IPS-18a (cell line): ENCODE data around the gene SPARCL1.
"Not testable (repeated sequence)": the region's sequence is repeated elsewhere in the genome, so short reads cannot be mapped to it uniquely, and the experiment has no call there.

Source experiments
- H3K27ac ChIP-seq: one replicate; pipeline ENCODE4 v1.5.1; 2013; ENCODE audit warnings: low read length
- H3K27me3 ChIP-seq: one replicate; pipeline ENCODE4 v1.6.1; 2013; ENCODE audit warnings: mild to moderate bottlenecking, low read length; ENCODE audit not compliant: control insufficient read depth, insufficient read depth
- H3K36me3 ChIP-seq: one replicate; pipeline ENCODE4 v1.6.1; 2013; ENCODE audit warnings: low read depth, low read length; ENCODE audit not compliant: control insufficient read depth
- H3K4me1 ChIP-seq: one replicate; pipeline ENCODE4 v1.6.1; 2013; ENCODE audit warnings: low read depth, low read length; ENCODE audit not compliant: control insufficient read depth
- H3K4me3 ChIP-seq: one replicate; pipeline ENCODE4 v1.5.1; 2013; ENCODE audit warnings: low read length
- H3K9ac ChIP-seq: one replicate; pipeline ENCODE4 v1.6.1; 2013; ENCODE audit warnings: mild to moderate bottlenecking, low read length, moderate library complexity
- H3K9me3 ChIP-seq: one replicate; pipeline ENCODE4 v1.6.1; 2013; ENCODE audit warnings: low read depth, low read length; ENCODE audit not compliant: control insufficient read depth

Gene SPARCL1

DNA sequence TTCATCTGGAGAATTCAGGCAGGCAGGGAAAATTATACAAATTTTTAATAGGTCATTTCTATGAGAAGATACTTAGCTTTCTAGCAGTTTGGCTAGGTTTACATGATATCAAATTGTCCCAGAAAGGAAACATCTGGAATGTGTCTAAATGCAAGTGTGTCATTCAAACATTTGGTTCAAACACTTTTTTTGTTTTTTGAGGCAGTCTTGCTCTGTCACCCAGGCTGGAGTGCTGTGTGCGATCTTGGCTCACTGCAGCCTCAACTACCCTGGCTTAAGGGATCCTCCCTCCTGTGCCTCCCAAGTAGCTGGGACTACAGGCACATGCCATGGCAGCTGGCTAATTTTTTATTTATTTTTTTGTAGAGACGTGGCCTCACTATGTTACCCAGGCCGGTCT is 31.6 kb downstream of the SPARCL1 start:
- no peaks in the 10 kb centered on the region for H3K9me3 ChIP-seq
- H3K4me1 ChIP-seq: no peaks in the 10 kb centered on the region
- no peak overlapping the region for H3K27ac ChIP-seq
- H3K4me3 ChIP-seq: no peak overlapping the region
- H3K9ac ChIP-seq: no peak overlapping the region
- H3K36me3 ChIP-seq: no peaks in the 10 kb centered on the region
- no peaks in the 10 kb centered on the region for H3K27me3 ChIP-seq

DNA sequence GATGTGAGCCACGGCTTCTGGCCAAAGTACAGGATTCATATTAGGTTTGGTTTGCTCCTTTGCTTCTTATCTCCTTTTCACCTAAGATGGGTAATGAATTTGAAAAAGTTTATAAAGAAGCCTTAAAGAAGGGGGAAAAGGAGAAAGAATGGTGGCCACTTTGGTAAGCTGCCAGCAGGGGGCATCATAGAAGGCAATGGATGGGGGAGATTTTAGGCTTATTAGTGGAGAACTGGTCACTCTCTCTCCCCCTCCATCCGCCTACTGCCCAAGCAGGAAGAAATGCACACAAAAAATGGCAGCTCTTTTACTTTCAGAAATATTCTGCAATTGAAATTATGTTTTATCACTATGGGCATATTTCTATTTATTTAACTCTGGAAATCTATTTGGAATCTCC is 32.0 kb downstream of the SPARCL1 start:
- Histone ChIP-seq H3K4me1 (no peaks in the 10 kb centered on the region), H3K4me3 (no peak overlapping the region), H3K27me3 (no peaks in the 10 kb centered on the region), H3K9ac (no peak overlapping the region), H3K9me3 (no peaks in the 10 kb centered on the region), H3K27ac (no peak overlapping the region), H3K36me3 (no peaks in the 10 kb centered on the region)

DNA sequence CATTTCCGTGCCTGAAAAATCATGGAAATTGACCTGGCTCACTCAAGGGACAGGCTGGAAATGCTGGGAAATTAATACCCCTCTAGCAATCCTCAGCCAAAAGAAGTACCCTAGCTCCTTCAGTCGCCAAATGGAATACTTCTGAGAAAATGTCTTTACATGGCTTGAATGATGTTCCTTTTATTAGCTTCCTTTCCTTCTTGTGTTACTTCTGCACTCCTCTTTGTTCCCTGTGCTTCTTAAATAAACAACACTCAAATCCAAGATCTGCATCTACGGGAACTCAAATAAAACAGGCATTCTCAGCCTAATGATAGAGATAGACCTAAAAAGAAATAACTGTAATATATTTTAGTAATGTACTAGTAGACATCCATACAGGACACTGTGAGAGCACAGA is 36.1 kb downstream of the SPARCL1 start:
- Histone ChIP-seq H3K27ac (no peak overlapping the region), H3K4me1 (peaks cover 12% of the 10 kb centered on the region), H3K36me3 (no peaks in the 10 kb centered on the region), H3K4me3 (no peak overlapping the region), H3K9me3 (no peaks in the 10 kb centered on the region), H3K27me3 (no peaks in the 10 kb centered on the region), H3K9ac (no peak overlapping the region)

GRCh38 chr4:87491851-87492250 is 37.3 kb downstream of the SPARCL1 start:
- H3K27me3 ChIP-seq, H3K27ac ChIP-seq, H3K4me3 ChIP-seq, H3K36me3 ChIP-seq, H3K9ac ChIP-seq, H3K9me3 ChIP-seq: not testable (repeated sequence)
- peaks cover 12% of the 10 kb centered on the region for H3K4me1 ChIP-seq

DNA sequence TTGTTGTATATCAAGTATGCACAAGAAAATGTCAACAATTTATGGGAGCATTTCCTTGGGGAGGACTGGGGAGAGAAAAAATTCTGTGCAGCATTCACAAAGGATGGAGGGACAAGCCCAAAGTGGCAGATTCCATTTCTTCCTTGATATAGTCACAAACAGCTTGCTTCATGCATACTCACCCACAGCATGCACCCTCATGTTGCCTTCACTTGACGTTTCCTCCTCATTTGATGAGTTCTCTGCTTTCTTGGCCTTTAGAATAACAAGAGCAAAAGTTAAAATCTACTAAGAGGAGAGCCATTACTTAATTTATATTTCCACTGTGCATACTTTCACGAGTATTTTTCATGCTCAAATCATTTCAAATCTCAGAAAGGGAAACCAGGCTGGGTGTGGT is 37.7 kb downstream of the SPARCL1 start:
- H3K9me3 ChIP-seq: no peaks in the 10 kb centered on the region
- no peak overlapping the region for H3K9ac ChIP-seq
- no peaks in the 10 kb centered on the region for H3K36me3 ChIP-seq
- H3K27me3 ChIP-seq: no peaks in the 10 kb centered on the region
- H3K27ac ChIP-seq: no peak overlapping the region
- peaks cover 12% of the 10 kb centered on the region for H3K4me1 ChIP-seq
- no peak overlapping the region for H3K4me3 ChIP-seq

GRCh38 chr4:87490664-87491369 is 38.4 kb downstream of the SPARCL1 start:
- Histone ChIP-seq H3K9ac (no peak overlapping the region), H3K27me3 (no peaks in the 10 kb centered on the region), H3K4me1 (peaks cover 12% of the 10 kb centered on the region), H3K4me3 (no peak overlapping the region), H3K36me3 (no peaks in the 10 kb centered on the region), H3K27ac (no peak overlapping the region), H3K9me3 (no peaks in the 10 kb centered on the region)

- Histone ChIP-seq H3K36me3 (no peaks in the 10 kb centered on the region), H3K27ac (no peak overlapping the region), H3K27me3 (no peaks in the 10 kb centered on the region), H3K4me3 (no peak overlapping the region), H3K9ac (no peak overlapping the region), H3K9me3 (no peaks in the 10 kb centered on the region), H3K4me1 (peaks cover 12% of the 10 kb centered on the region)
Observed at GRCh38 chr4:87489678-87490077, 39.5 kb downstream of the SPARCL1 start.

- not testable (repeated sequence) for H3K9ac ChIP-seq, H3K9me3 ChIP-seq, H3K36me3 ChIP-seq, H3K27me3 ChIP-seq, H3K4me3 ChIP-seq, H3K27ac ChIP-seq
- H3K4me1 ChIP-seq: peaks cover 12% of the 10 kb centered on the region
Observed at GRCh38 chr4:87488666-87489065, 40.5 kb downstream of the SPARCL1 start.

- H3K4me3 ChIP-seq, H3K27me3 ChIP-seq, H3K9me3 ChIP-seq, H3K9ac ChIP-seq, H3K36me3 ChIP-seq, H3K27ac ChIP-seq: not testable (repeated sequence)
- H3K4me1 ChIP-seq: peaks cover 11% of the 10 kb centered on the region
Observed at GRCh38 chr4:87483247-87483646, 45.9 kb downstream of the SPARCL1 start.

DNA sequence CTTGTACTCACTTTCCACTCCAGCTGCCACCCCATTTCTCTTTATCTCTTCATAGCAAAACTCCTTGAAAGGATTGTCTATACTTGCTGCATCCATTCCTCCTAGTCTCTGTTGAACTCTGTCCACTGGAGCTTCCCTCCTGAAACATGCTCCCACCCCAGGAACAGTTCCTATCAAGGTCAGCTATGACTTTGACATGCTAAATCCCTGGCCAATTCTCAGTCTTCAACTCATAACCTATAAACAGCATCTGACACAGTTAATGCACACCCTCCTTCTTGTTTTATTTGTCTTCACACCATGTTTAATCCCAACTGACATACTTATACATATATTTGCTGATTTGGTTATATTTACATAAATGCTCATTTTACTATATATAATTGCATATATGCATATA is 47.8 kb downstream of the SPARCL1 start:
- Histone ChIP-seq H3K27me3 (no peaks in the 10 kb centered on the region), H3K9ac (no peak overlapping the region), H3K4me1 (peaks cover 11% of the 10 kb centered on the region), H3K9me3 (no peaks in the 10 kb centered on the region), H3K4me3 (no peak overlapping the region), H3K36me3 (no peaks in the 10 kb centered on the region), H3K27ac (no peak overlapping the region)

DNA sequence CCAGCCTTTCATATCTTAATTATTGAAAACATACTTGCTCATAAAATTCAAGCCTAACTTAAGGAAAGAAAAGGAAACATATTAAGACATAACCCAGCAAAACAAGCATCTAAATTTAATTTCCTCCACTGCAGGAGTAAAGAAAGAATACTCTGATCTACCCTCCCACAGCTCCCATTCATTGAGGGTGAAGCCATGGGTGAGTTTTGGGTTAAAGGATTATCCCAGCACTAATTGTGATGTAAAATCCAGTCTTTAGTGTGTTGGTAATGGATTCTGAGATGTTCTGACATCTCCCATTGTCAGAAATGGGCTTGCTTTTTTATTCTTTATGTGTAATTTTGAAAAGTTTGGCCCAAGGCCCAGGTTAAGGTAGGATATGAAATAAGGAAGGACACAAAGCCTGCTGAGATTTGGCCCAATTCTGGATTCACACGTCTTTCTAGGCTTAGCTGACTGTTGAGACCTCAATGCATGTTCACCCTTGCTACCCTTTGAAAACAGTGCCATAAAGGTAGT is 50.4 kb downstream of the SPARCL1 start:
- no peaks in the 10 kb centered on the region for H3K36me3 ChIP-seq
- H3K4me1 ChIP-seq: peaks cover 11% of the 10 kb centered on the region
- no peaks in the 10 kb centered on the region for H3K27me3 ChIP-seq
- no peak overlapping the region for H3K27ac ChIP-seq
- H3K9ac ChIP-seq: no peak overlapping the region
- H3K4me3 ChIP-seq: no peak overlapping the region
- H3K9me3 ChIP-seq: no peaks in the 10 kb centered on the region

DNA sequence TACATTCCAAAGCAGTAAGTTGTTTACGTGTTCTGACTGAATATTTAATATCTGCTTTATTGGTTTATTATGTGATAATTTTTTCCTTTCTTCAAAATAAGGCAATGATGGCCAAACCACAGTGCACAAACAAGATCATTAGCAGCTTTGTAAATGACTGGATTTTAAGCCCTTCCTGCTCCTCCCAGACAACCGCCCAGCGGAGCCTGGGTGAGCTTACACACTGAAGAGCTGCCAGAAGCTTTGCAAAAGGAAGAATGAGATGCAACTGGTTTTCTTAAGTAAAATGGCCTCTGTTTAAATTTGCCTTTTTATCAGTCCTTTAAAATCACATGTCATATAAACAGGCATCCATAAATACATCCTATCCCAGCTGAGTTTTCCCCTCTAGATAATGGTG is 52.2 kb downstream of the SPARCL1 start:
- no peaks in the 10 kb centered on the region for H3K27me3 ChIP-seq
- H3K9me3 ChIP-seq: no peaks in the 10 kb centered on the region
- H3K36me3 ChIP-seq: no peaks in the 10 kb centered on the region
- peaks cover 11% of the 10 kb centered on the region for H3K4me1 ChIP-seq
- no peak overlapping the region for H3K4me3 ChIP-seq
- H3K27ac ChIP-seq: no peak overlapping the region
- no peak overlapping the region for H3K9ac ChIP-seq
